ENCODE data around the gene ABCF3.

The ABCF3 gene

GRCh38 chr3:184188080-184188479 is 2.1 kb downstream of the ABCF3 start:
- DNase-seq (ENCODE audit: low spot score) = no peak

GRCh38 chr3:184189421-184189820 is 3.4 kb downstream of the ABCF3 start:
- no peak for DNase-seq (ENCODE audit: low spot score)

GRCh38 chr3:184192889-184193288 is 6.9 kb downstream of the ABCF3 start:
- no peak for DNase-seq (ENCODE audit: low spot score)

GRCh38 chr3:184193991-184194539 is 8.1 kb downstream of the ABCF3 start:
- DNase-seq (ENCODE audit: low spot score) = no peak

GRCh38 chr3:184196536-184196935 is 10.5 kb downstream of the ABCF3 start:
- DNase-seq (ENCODE audit: low spot score) = no peak

GRCh38 chr3:184198509-184198908 is 12.5 kb downstream of the ABCF3 start:
- no peak for DNase-seq (ENCODE audit: low spot score)

- no peak for DNase-seq (ENCODE audit: low spot score)
These were observed 14.8 kb downstream of the ABCF3 start for GRCh38 chr3:184200825-184201224.

- DNase-seq (ENCODE audit: low spot score) = no peak
These were observed 17.5 kb downstream of the ABCF3 start for GRCh38 chr3:184203526-184203925.

- no peak for DNase-seq (ENCODE audit: low spot score)
These were observed 23.3 kb downstream of the ABCF3 start for GRCh38 chr3:184209146-184209923.

- DNase-seq (ENCODE audit: low spot score) = no peak
These were observed 25.3 kb downstream of the ABCF3 start for GRCh38 chr3:184211297-184211696.

- no peak for DNase-seq (ENCODE audit: low spot score)
These were observed 25.7 kb downstream of the ABCF3 start for GRCh38 chr3:184211718-184212117.

- DNase-seq (ENCODE audit: low spot score) = no peak
These were observed 32.8 kb downstream of the ABCF3 start for GRCh38 chr3:184218814-184219213.

- DNase-seq (ENCODE audit: low spot score) = no peak
These were observed 36.5 kb downstream of the ABCF3 start for GRCh38 chr3:184222521-184222920.

GRCh38 chr3:184223946-184224345 is 37.9 kb downstream of the ABCF3 start:
- no peak for DNase-seq (ENCODE audit: low spot score)

- DNase-seq (ENCODE audit: low spot score) = no peak
These were observed 41.5 kb downstream of the ABCF3 start for GRCh38 chr3:184227481-184227935.

GRCh38 chr3:184228376-184229137 is 42.6 kb downstream of the ABCF3 start:
- DNase-seq (ENCODE audit: low spot score) = no peak

GRCh38 chr3:184229394-184230080 is 43.5 kb downstream of the ABCF3 start, which contains the start of gene VWA5B2:
Gene VWA5B2 (plus strand): TSS chr3:184229585. CDS start chr3:184230529, 944 bp downstream.
- DNase-seq (ENCODE audit: low spot score) = no peak

GRCh38 chr3:184230081-184230602 is 44.1 kb downstream of the ABCF3 start:
- DNase-seq (ENCODE audit: low spot score) = no peak

GRCh38 chr3:184230603-184231528 is 44.9 kb downstream of the ABCF3 start:
- DNase-seq (ENCODE audit: low spot score) = no peak

- no peak for DNase-seq (ENCODE audit: low spot score)
These were observed 45.7 kb downstream of the ABCF3 start for GRCh38 chr3:184231671-184232070.

All from globus pallidus (tissue), 1 donor.